GM12878 (cell line): ENCODE measurements around the gene CCDC184. TPM values are rescaled to one million over a fixed set of nuclear protein-coding genes. Genes with fewer than 3 reads are reported as not detected.

Experiments used
- ATAC-seq: fragments of 200-7000 bp; cut with Tn5 transposase; 3 replicates; pipeline ENCODE4 v1.9.1; 2020; ENCODE audit warnings: mild to moderate bottlenecking, moderate library complexity
- BruUV-seq: library from RNA; stranded (reverse); fragments of 400-500 nt; replicated peaks from 2 replicates; lab custom pipeline; 2021; lab: Mats Ljungman, UMichigan
- CTCF ChIA-PET: fragments of 300-600 bp; sonication (Branson Sonifier 250); formaldehyde crosslinking; extraction: SDS; loops from one replicate; lab custom pipeline; 2021; ENCODE audit warnings: inconsistent platforms; lab: Yijun Ruan, JAX
- POLR2A ChIA-PET: fragments of 350-600 bp; formaldehyde crosslinking; extraction: SDS; loops from one replicate; lab custom pipeline; 2021; ENCODE audit warnings: inconsistent platforms; lab: Charles Lee
- RAD21 ChIA-PET: fragments of 300-600 bp; sonication (Branson Sonifier 250); formaldehyde crosslinking; loops from one replicate; lab custom pipeline; 2023; ENCODE audit warnings: antibody characterized with exemption; ENCODE audit not compliant: unreplicated experiment; lab: Charles Lee
- SMC1A ChIA-PET: fragments of 300-600 bp; sonication (Branson Sonifier 250); formaldehyde crosslinking; loops from one replicate; lab custom pipeline; 2023; ENCODE audit not compliant: unreplicated experiment, uncharacterized antibody; lab: Charles Lee
- DNase-seq: peaks from one replicate; pipeline ENCODE4 v3.0.0-alpha.2; 2011; ENCODE audit warnings: low read depth, low spot score
- FAIRE-seq: peaks from 3 replicates; lab custom pipeline; 2011; peaks lifted over from hg19 to GRCh38; lab: Jason Lieb, UNC
- H2AFZ ChIP-seq: 2 replicates; pipeline ENCODE4 v1.6.0; 2011; ENCODE audit warnings: low read depth, low read length, control low read depth; ENCODE audit not compliant: control insufficient read depth
- H3K27ac ChIP-seq: 2 replicates; pipeline ENCODE4 v1.5.1; 2011; ENCODE audit warnings: control low read depth; ENCODE audit not compliant: control insufficient read depth, insufficient read depth
- H3K27me3 ChIP-seq, 2 experiments: replicated peaks in 1 of 2; 2 replicates each; pipeline versions ENCODE4 v1.6.0 to v1.6.1; 2011; ENCODE audit warnings: low read length in 1 of 2; ENCODE audit not compliant: control insufficient read depth in 2 of 2, insufficient read depth in 2 of 2
- H3K36me3 ChIP-seq, 2 experiments: 2 replicates each; pipeline ENCODE4 v1.5.1; 2011; ENCODE audit warnings: low read length in 1 of 2; ENCODE audit not compliant: control insufficient read depth in 2 of 2, insufficient read depth in 2 of 2
- H3K4me1 ChIP-seq: 2 replicates; pipeline ENCODE4 v1.6.1; 2011; ENCODE audit warnings: mild to moderate bottlenecking, low read length, moderate library complexity, mixed read lengths; ENCODE audit not compliant: control insufficient read depth, insufficient read depth
- H3K4me2 ChIP-seq: 2 replicates; pipeline ENCODE4 v1.6.0; 2011; ENCODE audit warnings: control low read depth; ENCODE audit not compliant: control insufficient read depth, insufficient read depth
- H3K4me3 ChIP-seq: fragments of 200-600 bp; sonication (generic); 2 replicates; pipeline ENCODE4 v1.5.1; 2016
- H3K79me2 ChIP-seq: 2 replicates; pipeline ENCODE4 v1.6.0; 2011; ENCODE audit warnings: low read length; ENCODE audit not compliant: control insufficient read depth, insufficient read depth
- H3K9ac ChIP-seq: 2 replicates; pipeline ENCODE4 v1.8.0; 2011; ENCODE audit warnings: low read length, control low read depth, mixed read lengths; ENCODE audit not compliant: control insufficient read depth, insufficient read depth
- H3K9me3 ChIP-seq: replicated peaks from 3 replicates; pipeline ENCODE4 v1.5.1; 2011; ENCODE audit warnings: mild to moderate bottlenecking, low read length; ENCODE audit not compliant: control insufficient read depth, insufficient read depth
- H4K20me1 ChIP-seq: 2 replicates; pipeline ENCODE4 v1.6.0; 2011; ENCODE audit not compliant: control insufficient read depth, insufficient read depth
- ASH2L ChIP-seq: fragments of 300-600, 200-600 bp; sonication (generic); IDR thresholded peaks from 2 replicates; pipeline ENCODE4 v1.6.1; 2017; ENCODE audit warnings: low read depth, mild to moderate bottlenecking, borderline replicate concordance
- ATF7 ChIP-seq: fragments of 450-650 bp; IDR thresholded peaks from 2 replicates; pipeline ENCODE4 v1.6.1; 2016; ENCODE audit warnings: low read depth, mild to moderate bottlenecking
- CBX3 ChIP-seq: fragments of 200-600 bp; sonication (generic); IDR thresholded peaks from 2 replicates; pipeline ENCODE4 v1.6.1; 2016; ENCODE audit warnings: low read depth, borderline replicate concordance
- EED ChIP-seq: sonication (generic); IDR thresholded peaks from 2 replicates; pipeline ENCODE4 v1.6.1; 2016; ENCODE audit warnings: antibody characterized with exemption, low read depth
- IKZF2 ChIP-seq, 2 experiments: fragments of 450-650 bp; IDR thresholded peaks; 2 replicates each; pipeline ENCODE4 v1.6.1; 2017; ENCODE audit warnings: mild to moderate bottlenecking in 2 of 2, moderate library complexity in 2 of 2
- NR2C2 ChIP-seq: IDR thresholded peaks from 2 replicates; pipeline ENCODE4 v1.6.1; 2011; ENCODE audit warnings: borderline replicate concordance, low read depth; ENCODE audit not compliant: control insufficient read depth, insufficient read length
- POU2F2 ChIP-seq: IDR thresholded peaks from 3 replicates; pipeline ENCODE4 v1.6.1; 2011; ENCODE audit warnings: low read depth, mild to moderate bottlenecking, low read length, borderline replicate concordance
- RAD21 ChIP-seq: IDR thresholded peaks from 2 replicates; pipeline ENCODE4 v1.6.1; 2011; ENCODE audit warnings: mild to moderate bottlenecking, low read depth, low read length, moderate library complexity; ENCODE audit not compliant: insufficient read depth
- REST ChIP-seq: IDR thresholded peaks from 2 replicates; pipeline ENCODE4 v1.6.1; 2012; ENCODE audit warnings: mild to moderate bottlenecking, low read depth, low read length
- SMC3 ChIP-seq: IDR thresholded peaks from 2 replicates; pipeline ENCODE4 v1.6.1; 2011; ENCODE audit warnings: low read length, improper control_type of control experiment, borderline replicate concordance
- STAT1 ChIP-seq: fragments of 450-650 bp; conservative IDR thresholded peaks from 2 replicates; pipeline ENCODE4 v1.6.1; 2014; ENCODE audit warnings: antibody characterized with exemption, mild to moderate bottlenecking
- ZNF622 ChIP-seq: fragments of 450-650 bp; IDR thresholded peaks from 2 replicates; pipeline ENCODE4 v1.6.1; 2017; ENCODE audit warnings: mild to moderate bottlenecking, inconsistent platforms
- WGBS: methylation state at CpG from one replicate; pipeline ENCODE4 v1.1.6; 2016; ENCODE audit warnings: low lambda C conversion rate; ENCODE audit not compliant: insufficient replicate concordance, insufficient coverage; ENCODE audit errors: missing lambda C conversion rate; 5-methylcytosine and 5-hydroxymethylcytosine counted together
- in situ Hi-C: fragments of 300-500 bp; cut with MboI; formaldehyde crosslinking; loops from 9 replicates; pipeline ENCODE4 v1.14.3; 2018; ENCODE audit warnings: mixed read lengths
- intact Hi-C: fragments of 100-400 bp; cut with micrococcal nuclease; formaldehyde crosslinking; loops from one replicate; pipeline ENCODE4 v1.14.2; 2022; ENCODE audit not compliant: unreplicated experiment
- polyA plus RNA-seq, 11 experiments: library from polyadenylated mRNA; depleted of rRNA in 4 of 11; unstranded in 6 of 11; stranded (reverse) in 5 of 11; fragments of >200 nt; fragmentation: Nextera tagmentation in 4 of 11; fragmentation: Illumina TruSeq in 1 of 11; extraction: Ambion mirVana in 4 of 11; extraction: Trizol in 1 of 11; gene quantifications; 1 replicate in 1 of 11; 2 replicates in 10 of 11; pipeline versions ENCODE4 v1.2.1 to v1.2.3, GENCODE V29; 2011 to 2016; ENCODE audit warnings: inconsistent platforms in 2 of 11, missing spikeins in 2 of 11, low read depth in 1 of 11
- total RNA-seq, 4 experiments: library from RNA; depleted of rRNA in 3 of 4; stranded (reverse); fragments of >200 nt in 3 of 4; fragmentation: Illumina TruSeq in 1 of 4; extraction: Trizol in 1 of 4; gene quantifications; 2 replicates each; pipeline versions ENCODE4 v1.2.1 to v1.2.3, GENCODE V29; 2013 to 2021
- TF ChIP-seq, protein P1 (sequence below): fragments of 450-650 bp; formaldehyde crosslinking; IDR thresholded peaks from 2 replicates; pipeline ENCODE4 v1.4.0; 2022; ENCODE audit warnings: mild to moderate bottlenecking, moderate library complexity
- TF ChIP-seq, protein P2 (sequence below), 3 experiments: IDR thresholded peaks in 2 of 3; conservative IDR thresholded peaks in 1 of 3; 2 replicates each; pipeline ENCODE4 v1.5.1; 2011; ENCODE audit warnings: low read depth in 3 of 3, low read length in 3 of 3, mild to moderate bottlenecking in 3 of 3, control low read depth in 2 of 3, moderate library complexity in 2 of 3, inconsistent platforms in 1 of 3, mixed read lengths in 1 of 3; ENCODE audit not compliant: control insufficient read depth in 2 of 3, insufficient read depth in 1 of 3; ENCODE audit errors: extremely low read depth in 1 of 3

Gene CCDC184
- total and polyA plus RNA-seq, 10 of the 15 experiments (the other 5 are each of a cell fraction or from before 2014, with no cell fraction given) = not detected

- Histone ChIP-seq H3K4me3 (no peak overlapping the region), H3K79me2 (no peaks in the 10 kb centered on the region), H3K36me3 (no peaks in the 10 kb centered on the region), H3K4me2 (no peak overlapping the region), H3K27ac (no peak overlapping the region), H3K4me1 (no peaks in the 10 kb centered on the region; the same call in 1 of the 2 replicates), H4K20me1 (no peaks in the 10 kb centered on the region), H3K9ac (no peak overlapping the region), H3K27me3 (peaks cover 4 to 6% of the 10 kb centered on the region in 2 experiments), H2AFZ (no peak overlapping the region), H3K9me3 (no peaks in the 10 kb centered on the region)
- ChIA-PET SMC1A (interaction anchor here (0.9 to 1.7 kb wide), 7 partner anchors 8 to 428 kb away, joined by 3 to 8 read pairs (median 4); partner anchors contain the start of gene ASB8), CTCF (interaction anchor here (0.8 to 3.3 kb wide), 21 partner anchors 8 to 434 kb away, joined by 3 to 28 read pairs (median 4); partner anchors contain the start of gene ASB8), POLR2A (no interaction called here), RAD21 (interaction anchor here (1.3 to 1.8 kb wide), 4 partner anchors 9 to 428 kb away, joined by 3 to 10 read pairs (median 6); no protein-coding TSS in a partner anchor)
- intact Hi-C loops = loop anchor here (5.0 to 10.0 kb wide), 2 partner anchors 165 to 428 kb away; partner anchors contain the start of gene ZNF641
- in situ Hi-C loops = no loop called here
- 8% methylated on average over 6 of the region's 6 CpGs for WGBS
- peak; percentile 34 for DNase-seq
- BruUV-seq = no TSS peak
- FAIRE-seq = peak; percentile 86
- ATAC-seq = peak; percentile 82
- no peak for TF ChIP-seq ZNF622
- TF ChIP-seq ASH2L = no peak
- TF ChIP-seq NR2C2 = no peak
- TF ChIP-seq, protein P1, sequence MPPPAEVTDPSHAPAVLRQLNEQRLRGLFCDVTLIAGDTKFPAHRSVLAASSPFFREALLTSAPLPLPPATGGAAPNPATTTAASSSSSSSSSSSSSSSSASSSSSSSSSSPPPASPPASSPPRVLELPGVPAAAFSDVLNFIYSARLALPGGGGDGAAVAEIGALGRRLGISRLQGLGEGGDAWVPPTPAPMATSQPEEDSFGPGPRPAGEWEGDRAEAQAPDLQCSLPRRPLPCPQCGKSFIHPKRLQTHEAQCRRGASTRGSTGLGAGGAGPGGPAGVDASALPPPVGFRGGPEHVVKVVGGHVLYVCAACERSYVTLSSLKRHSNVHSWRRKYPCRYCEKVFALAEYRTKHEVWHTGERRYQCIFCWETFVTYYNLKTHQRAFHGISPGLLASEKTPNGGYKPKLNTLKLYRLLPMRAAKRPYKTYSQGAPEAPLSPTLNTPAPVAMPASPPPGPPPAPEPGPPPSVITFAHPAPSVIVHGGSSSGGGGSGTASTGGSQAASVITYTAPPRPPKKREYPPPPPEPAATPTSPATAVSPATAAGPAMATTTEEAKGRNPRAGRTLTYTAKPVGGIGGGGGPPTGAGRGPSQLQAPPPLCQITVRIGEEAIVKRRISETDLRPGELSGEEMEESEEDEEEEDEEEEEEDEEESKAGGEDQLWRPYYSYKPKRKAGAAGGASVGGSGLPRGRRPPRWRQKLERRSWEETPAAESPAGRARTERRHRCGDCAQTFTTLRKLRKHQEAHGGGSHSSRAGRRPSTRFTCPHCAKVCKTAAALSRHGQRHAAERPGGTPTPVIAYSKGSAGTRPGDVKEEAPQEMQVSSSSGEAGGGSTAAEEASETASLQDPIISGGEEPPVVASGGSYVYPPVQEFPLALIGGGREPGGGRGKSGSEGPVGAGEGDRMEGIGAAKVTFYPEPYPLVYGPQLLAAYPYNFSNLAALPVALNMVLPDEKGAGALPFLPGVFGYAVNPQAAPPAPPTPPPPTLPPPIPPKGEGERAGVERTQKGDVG (CRISPR knock-in tag) = no peak
- TF ChIP-seq EED = no peak
- no peak for TF ChIP-seq ATF7
- TF ChIP-seq IKZF2 (IDR thresholded peaks at IDR 0.05) = no peak
- TF ChIP-seq POU2F2 = no peak
- TF ChIP-seq CBX3 = no peak
- TF ChIP-seq, protein P2, sequence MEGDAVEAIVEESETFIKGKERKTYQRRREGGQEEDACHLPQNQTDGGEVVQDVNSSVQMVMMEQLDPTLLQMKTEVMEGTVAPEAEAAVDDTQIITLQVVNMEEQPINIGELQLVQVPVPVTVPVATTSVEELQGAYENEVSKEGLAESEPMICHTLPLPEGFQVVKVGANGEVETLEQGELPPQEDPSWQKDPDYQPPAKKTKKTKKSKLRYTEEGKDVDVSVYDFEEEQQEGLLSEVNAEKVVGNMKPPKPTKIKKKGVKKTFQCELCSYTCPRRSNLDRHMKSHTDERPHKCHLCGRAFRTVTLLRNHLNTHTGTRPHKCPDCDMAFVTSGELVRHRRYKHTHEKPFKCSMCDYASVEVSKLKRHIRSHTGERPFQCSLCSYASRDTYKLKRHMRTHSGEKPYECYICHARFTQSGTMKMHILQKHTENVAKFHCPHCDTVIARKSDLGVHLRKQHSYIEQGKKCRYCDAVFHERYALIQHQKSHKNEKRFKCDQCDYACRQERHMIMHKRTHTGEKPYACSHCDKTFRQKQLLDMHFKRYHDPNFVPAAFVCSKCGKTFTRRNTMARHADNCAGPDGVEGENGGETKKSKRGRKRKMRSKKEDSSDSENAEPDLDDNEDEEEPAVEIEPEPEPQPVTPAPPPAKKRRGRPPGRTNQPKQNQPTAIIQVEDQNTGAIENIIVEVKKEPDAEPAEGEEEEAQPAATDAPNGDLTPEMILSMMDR (IDR thresholded peaks at IDR 0.05 in 2 of 3, conservative IDR thresholded peaks at IDR 0.05 in 1 of 3; ENCODE audit: control insufficient read depth in 2 of 3, extremely low read depth in 1 of 3, insufficient read depth in 1 of 3, low read depth in 3 of 3, low read length in 3 of 3) = peak; percentile 77 to 92 (median 83)
- TF ChIP-seq STAT1 = 0 out of 2 replicates have a peak, but pooled peaks have one; percentile 24
- no peak for TF ChIP-seq REST
- TF ChIP-seq RAD21 = peak; percentile 84
- peak; percentile 40; the same call in 1 of the 2 replicates for TF ChIP-seq SMC3
Observed at GRCh38 chr12:48189331-48190125, 6.1 kb downstream of the CCDC184 start.
